Activated CD4-positive, alpha-beta T cell treated with anti-CD3 and anti-CD28 coated beads, Interleukin-10, Interleukin-2, amounts not matched to agents 100 ng/mL and 50 ng/mL, durations not matched to agents 16 hours and 8 hours (primary cell): ENCODE results near the gene HSPB6.
"Not testable (repeated sequence)": the region's sequence is repeated elsewhere in the genome, so short reads cannot be mapped to it uniquely, and the experiment has no call there.

Experiments used
- DNase-seq: peaks from one replicate; pipeline ENCODE4 v3.0.0-alpha.2; 2020

The HSPB6 gene, protein sequence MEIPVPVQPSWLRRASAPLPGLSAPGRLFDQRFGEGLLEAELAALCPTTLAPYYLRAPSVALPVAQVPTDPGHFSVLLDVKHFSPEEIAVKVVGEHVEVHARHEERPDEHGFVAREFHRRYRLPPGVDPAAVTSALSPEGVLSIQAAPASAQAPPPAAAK

DNA sequence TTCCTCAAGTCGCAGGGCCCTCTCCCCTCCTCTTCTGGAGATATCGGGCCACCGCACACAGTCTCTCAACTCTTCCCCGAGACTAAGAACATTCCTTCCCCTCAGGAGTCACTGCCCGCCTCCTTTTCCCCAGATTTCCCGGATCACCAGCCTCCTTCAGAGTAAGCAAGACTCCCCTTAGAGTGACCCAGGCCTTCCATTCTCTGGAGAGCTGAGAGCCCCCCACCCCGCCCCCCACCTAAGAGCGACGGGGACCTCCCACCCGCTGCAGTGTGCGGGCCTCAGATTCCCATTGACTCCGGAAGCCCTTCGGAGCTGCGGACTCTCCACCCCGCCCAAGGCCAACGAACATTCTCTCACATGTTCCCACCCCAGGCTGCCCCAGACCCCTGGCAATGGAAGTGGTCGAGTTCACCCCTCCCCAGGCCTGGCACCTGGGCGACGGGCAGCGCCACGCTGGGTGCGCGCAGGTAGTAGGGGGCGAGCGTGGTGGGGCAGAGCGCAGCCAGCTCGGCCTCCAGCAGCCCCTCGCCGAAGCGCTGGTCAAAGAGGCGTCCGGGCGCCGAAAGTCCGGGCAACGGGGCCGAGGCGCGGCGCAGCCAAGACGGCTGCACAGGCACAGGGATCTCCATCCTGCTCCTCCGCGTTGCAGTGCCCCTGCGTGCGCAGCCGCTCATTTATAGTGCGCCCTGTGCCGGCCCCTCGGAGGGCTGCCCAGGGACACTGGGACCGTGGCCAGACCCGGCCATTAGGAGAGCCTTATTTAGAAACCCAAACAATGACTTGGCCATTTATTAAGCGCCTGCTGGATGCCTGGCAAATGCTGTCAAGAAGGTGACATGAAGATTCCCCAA, at the start of gene HSPB6:
Gene HSPB6 (minus strand): TSS at position 653 of the 854 bp plus-strand sequence. CDS start 21 bp downstream, at position 632.
- no peak for DNase-seq

DNA sequence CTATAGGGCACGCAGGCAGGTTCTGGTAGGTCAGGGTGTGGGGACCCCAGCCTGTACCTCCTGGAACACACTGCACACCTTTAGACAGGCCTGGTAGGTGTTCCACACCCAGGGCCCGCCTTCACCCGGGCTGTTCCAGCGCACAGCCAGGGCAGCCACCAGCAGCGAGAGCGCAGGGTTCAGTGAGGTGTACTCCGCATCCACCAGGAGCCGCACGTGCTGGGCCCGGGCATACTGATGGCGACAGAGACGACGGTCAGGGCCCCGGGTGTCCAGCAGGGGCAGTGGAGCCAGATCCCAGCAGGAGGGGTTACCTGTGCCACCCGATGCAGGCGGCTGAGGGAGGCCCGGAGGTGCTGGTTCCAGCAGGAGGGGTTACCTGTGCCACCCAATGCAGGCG, 49.8 kb upstream of the HSPB6 start:
- DNase-seq = no peak

DNA sequence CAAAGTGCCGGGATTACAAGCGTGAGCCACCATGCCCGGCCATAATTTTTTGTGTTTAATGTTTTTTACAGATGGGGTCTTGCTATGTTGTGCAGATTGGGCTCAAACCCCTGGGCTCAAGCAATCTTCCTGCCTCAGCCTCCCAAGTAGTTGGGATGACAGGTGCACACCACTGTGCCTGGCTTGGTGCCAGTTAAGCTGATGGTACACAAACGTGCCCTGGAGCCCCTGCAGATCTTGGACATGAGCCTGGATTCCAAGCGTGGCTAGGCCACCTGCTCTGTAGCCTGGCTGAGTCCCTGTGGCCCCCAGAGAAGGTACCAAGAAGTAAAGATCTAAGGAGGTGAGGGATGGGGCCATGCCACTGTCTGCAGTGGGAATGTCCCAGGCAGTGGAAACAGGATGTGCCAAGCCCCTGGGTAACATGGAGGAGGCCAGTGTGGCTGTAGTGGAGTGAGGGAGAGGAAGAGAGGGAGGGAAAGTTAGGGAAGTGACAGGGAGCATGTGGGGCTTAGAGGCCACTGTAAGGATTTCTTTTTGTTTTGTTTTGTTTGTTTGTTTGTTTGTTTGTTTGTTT, 48.8 kb upstream of the HSPB6 start:
- no peak for DNase-seq

GRCh38 chr19:35801828-35802227, 45.0 kb upstream of the HSPB6 start:
- no peak for DNase-seq

- DNase-seq = peak; percentile 16
These were observed 40.8 kb upstream of the HSPB6 start for GRCh38 chr19:35797663-35798062.

DNA sequence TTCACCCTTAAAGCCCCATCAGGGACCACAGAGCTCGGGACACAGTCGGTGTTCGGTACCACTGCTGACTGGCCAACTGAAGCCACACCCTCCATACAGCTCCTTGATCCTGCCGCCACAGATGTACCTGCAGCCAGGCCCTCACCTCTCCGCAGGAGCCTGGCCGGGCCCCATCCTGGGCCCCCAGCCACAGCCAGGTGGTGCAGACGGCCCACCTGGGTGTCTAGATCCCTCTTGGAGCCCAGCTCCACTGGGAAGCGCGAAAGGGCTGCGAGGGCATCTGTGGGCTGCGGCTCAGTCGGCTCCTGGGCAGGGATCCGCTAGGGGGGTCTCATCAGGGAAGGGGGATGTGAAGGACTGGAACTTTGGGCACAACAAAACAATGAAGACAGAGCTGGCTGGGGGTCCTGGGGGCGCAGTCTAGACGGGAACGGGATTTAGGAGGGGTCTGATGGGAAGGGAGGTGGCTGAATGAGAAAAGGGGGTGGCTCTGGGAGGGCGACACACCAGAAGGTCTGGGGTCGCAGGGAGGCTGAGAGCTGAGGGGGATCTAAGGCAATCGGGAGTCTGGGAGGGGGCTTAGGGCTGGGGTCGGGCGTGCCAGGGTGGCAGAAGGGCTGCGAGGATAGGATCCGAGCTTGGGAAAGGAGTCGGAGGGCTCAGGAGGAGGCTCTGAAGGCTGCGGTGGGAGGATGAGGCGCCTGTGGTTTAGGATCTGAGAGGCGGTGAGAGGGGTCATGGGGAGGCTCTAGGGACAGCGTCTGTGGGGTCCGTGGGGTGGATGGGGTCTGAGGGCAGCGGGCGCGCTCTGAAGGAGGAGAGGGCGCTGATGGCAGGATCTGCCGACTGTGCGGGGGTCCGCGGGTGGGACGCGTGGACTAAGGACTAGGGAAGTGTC, 40.1 kb upstream of the HSPB6 start:
- DNase-seq = no peak

GRCh38 chr19:35795564-35795963, 38.7 kb upstream of the HSPB6 start:
- not testable (repeated sequence) for DNase-seq

- DNase-seq = no peak
These were observed 36.7 kb upstream of the HSPB6 start for GRCh38 chr19:35793381-35794165.

DNA sequence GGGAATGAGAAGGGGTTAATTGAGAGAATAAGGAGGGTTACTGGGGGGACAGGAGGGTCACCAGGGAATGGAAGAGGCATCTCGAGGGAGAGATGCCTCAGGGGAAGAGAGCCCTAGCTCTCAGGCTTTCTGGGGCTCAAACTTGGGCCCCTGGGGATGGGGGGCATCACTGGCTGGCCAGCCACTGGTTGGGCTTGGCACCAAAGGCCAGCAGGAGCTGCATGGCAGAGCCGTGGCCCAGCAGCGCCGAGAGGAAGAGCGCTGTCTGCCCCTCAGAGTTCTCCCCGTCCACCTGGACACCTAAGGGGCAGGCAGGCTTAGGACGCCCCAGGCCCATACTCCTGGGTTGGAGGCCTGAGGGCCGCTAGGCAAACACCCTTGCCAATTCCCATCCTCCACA, 36.1 kb upstream of the HSPB6 start:
- no peak for DNase-seq

DNA sequence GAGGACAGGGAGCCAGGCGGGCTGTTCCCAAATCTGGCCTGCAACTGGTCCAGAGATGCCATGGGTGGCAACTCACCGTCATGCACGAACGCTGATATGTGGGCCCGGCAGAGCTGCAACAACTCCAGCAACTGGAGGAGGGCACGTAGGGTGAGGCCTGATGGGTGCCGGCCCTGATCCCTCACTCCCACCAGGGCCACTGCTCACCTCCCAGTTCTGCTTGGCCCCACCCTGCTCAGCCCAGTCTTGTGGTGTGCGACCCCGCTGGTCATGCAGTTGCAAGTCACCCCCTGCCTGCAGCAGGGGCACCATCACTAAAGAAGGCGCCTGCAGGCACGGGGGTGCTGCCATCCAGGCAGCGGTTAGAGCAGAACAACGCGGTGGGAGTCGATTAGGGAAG, 35.5 kb upstream of the HSPB6 start:
- no peak for DNase-seq

GRCh38 chr19:35791814-35792279, 35.0 kb upstream of the HSPB6 start:
- no peak for DNase-seq

DNA sequence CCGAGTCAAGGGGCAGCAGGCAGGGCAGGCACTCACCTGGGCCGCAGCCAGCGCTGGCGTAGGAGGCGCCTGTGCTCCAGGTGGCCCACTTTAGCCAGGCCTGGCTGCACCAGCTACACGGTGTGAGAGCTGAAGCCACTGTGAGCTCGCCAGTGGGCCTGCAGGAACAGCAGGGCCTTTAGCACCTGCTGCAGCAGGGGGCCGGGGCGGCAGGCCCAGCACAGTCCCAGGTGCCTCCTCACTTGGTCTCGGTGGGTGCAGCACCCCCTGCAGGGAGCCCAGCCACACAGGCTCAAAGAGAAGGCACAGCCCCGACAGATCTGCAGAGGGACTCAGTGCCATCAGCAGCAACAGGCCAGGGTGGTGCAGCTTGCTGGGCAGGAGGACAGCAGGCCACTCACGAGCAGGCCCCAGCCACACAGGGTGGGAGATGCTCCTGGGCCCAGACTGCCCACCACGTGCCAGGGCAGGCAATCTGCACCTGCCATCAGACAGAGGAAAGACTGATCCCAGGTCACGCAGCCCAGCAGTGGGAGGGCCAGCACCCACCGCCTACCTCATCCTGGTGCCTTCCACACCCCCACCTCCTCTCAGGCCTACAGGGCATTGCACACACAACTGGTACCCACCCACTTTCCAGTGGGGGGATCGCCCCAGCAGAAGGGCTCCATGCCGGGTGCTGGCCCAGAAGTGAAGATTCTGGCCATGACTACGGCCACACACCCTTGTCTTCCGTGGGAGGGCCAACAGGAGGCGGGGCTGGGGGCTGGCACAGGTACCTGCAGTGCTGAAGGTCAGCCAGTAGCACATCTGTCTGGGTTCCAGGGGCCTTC, 34.4 kb upstream of the HSPB6 start:
- peak; percentile 16 for DNase-seq

DNA sequence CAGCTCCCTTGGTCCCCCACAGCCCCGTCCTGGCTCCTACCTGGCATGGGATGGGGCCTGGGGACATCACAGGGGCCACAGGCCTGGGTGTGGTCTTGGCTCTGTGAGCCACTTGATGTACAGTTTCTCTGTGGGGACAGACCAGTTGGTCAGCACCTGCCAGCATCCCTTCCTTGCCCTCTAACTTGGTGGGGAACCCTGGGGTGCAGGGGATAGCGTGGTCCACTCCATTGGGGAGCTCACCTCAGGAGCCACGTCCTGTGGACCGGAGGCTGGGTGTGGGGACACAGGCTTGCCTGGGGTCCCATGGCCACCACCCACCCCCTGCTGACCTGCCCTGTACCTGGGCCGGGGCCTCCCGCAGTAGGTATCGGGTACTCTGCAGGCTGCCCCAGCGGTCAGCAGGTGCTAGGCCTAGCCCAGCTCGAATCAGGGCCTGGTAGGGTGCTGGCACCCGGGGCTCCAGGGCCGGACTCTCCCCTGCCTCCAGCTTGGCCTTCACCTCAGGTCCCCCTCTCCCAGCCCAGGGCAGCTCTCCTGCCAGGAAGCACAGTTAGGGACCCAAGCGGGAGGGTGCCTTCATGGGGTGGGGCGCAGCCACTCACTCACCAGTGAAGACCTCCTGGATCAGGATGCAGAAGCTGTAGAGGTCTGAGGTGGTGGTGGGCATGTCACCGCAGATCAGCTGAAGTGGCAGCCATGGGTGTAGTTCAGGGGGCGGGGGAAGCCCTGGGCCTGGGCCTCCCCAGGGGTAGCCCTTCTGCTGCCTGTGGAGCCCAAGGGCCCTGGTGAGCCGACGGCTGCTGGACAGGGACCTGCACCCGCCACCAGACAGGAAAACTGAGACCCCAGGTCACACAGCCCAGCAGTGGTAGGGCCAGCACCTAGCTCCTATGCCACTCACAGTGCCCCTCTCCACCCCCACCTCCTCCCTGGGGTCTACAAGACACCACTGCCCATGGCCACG, 33.4 kb upstream of the HSPB6 start:
- DNase-seq = no peak

GRCh38 chr19:35789195-35789977, 32.6 kb upstream of the HSPB6 start:
- DNase-seq = no peak

GRCh38 chr19:35788205-35788960, 31.6 kb upstream of the HSPB6 start:
- no peak for DNase-seq

DNA sequence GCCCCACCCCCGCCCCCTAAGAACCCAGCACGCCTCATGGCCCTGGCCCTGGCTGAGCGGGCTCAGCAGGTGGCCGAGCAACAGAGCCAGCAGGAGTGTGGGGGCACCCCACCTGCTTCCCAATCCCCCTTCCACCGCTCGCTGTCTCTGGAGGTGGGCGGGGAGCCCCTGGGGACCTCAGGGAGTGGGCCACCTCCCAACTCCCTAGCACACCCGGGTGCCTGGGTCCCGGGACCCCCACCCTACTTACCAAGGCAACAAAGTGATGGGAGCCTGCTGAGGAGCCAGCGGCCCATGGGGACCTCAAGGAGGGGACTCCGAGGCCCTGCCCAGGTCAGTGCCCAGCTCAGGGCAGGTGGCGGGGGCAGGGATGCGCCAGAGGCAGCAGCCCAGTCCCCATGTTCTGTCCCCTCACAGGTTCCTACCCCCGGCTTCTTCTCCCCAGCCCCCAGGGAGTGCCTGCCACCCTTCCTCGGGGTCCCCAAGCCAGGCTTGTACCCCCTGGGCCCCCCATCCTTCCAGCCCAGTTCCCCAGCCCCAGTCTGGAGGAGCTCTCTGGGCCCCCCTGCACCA, 30.5 kb upstream of the HSPB6 start:
- DNase-seq = no peak

DNA sequence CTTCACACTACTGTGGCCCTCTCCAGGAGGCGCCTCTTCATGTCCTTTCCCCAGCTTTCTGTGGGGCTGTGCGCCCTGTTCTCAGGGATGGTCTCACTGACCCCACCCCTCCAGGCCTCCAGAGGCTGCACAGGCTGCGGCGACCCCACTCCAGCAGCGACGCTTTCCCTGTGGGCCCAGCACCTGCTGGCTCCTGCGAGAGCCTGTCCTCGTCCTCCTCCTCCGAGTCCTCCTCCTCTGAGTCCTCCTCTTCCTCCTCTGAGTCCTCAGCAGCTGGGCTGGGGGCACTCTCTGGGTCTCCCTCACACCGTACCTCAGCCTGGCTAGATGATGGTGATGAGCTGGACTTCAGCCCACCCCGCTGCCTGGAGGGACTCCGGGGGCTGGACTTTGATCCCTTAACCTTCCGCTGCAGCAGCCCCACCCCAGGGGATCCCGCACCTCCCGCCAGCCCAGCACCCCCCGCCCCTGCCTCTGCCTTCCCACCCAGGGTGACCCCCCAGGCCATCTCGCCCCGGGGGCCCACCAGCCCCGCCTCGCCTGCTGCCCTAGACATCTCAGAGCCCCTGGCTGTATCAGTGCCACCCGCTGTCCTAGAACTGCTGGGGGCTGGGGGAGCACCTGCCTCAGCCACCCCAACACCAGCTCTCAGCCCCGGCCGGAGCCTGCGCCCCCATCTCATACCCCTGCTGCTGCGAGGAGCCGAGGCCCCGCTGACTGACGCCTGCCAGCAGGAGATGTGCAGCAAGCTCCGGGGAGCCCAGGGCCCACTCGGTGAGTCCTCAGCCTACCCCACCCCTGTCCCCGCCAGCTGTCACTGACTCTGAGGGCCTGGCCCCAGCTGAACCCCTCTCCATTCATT, 29.7 kb upstream of the HSPB6 start:
- DNase-seq = no peak
